Fibroblast of skin of right quadriceps (primary cell): Measurements from ENCODE around the gene GEMIN8.

Experiments
- DNase-seq: peaks from one replicate; pipeline ENCODE4 v3.0.0-alpha.2; 2013

The GEMIN8 gene, protein sequence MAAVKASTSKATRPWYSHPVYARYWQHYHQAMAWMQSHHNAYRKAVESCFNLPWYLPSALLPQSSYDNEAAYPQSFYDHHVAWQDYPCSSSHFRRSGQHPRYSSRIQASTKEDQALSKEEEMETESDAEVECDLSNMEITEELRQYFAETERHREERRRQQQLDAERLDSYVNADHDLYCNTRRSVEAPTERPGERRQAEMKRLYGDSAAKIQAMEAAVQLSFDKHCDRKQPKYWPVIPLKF

DNA sequence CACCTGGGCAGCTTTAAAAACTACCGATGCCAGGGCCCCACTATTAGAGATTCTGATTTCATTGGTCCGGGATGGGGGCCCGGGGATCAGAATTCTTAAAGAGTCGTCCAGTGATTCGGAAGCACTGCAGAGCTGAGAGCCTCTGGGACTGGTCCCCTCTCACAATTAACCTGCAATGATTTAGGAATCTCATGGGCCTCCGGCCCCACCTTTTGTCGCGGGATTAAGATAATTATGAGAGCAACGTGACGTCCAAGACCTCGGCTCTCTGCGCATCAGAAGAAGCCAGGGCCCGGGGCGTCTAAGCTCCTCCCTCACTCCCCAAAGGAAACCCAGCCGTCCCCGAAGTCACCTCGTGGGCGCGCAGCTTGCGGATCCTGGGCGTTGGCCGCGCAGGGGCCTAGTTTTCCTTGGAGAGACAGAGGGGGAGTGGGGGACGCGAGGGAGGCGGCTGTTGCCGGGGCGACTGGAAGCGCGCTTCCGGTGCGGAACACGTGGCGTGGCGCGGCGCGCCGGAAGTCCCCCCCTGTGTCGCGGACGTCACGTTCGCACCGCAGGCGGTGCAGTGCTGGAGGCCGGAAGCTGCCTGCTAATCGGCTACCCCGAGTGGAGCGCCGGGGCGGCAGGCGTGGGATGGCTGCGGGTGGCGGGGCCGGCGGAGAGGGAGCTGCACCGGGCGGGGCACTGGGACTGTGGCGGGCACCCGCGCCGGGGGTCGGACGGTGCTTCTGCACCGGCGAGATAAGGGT is at the start of gene GEMIN8:
GEMIN8 (minus strand) TSS at position 468 of the 749 bp plus-strand sequence. CDS start 8,414 bp downstream, outside the sequence.
- DNase-seq = peak; percentile 90

DNA sequence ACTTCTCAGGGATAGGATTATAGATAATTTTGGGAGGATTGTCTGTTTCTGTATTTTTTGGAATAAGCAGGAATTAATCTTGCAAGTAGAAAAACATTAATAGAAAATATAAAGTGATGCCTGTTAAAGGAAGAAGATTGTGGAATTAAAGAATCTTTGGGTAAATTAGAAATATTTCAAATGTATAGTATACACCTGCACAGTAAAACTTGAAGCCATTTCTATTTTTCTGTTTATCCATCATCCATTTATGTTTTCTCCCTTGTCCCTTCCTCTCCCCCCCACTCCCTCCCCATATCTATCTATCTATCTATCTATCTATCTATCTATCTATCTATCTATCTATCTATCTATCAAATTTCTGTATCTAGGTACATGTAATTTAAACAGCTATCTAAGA is 46.9 kb upstream of the GEMIN8 start:
- DNase-seq = no peak

DNA sequence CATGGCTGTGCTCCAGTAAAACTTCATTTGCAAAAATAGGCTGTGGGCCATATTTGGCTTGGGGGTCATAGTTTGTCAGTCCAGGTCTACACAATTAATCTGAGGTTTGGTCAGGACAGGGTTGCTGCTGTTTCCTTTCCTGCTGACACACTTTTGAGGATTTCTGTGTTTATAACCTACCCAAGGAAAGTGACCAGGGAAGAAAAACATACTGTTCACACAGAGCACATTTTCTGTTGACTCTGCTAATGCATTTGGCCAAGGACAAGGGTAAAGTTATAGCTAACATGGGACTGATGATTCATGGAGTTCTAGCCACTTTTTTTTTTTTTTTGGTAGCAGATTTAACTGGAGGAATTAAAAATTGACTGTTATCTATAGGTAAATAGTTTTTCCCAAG is 43.9 kb upstream of the GEMIN8 start:
- DNase-seq = peak; percentile 49

DNA sequence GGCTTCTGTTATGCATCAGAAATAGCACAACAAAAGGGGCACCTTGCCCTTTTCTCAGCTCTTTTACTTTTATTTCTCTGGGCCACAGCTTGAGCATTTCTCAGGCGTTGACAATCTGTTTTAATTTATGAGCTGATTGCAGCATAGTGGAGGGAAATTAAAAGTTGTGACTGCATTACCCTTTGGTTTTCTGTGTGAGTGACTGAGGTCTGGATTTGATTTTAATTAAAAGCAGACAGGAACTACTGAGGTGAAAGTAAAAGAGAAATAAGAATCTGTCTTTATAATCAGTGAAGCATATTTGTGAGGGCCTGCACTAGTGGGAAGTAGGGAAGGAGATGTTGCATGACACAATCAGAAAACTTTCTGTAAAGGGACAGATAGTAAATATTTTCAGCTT is 43.4 kb upstream of the GEMIN8 start:
- DNase-seq = peak; percentile 64

DNA sequence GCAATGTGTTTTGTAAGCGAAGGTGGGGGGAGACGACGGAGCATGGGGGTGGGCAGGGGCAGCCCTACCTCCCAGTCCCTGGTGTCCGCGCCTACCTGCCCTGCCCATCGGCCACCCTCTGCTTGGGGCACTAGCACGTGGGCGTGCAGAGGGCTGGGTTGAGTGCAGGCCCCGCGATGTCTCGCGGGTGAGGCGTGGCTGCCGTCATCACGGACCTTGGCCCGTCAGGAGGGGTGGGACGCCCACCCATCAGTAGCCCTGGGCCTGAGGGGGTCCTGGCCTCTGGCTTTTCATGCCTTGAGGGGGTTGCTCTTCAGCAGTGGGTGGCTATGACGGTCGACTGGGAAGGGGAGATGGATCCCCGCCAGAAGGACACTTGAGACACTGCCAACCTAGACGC is 36.1 kb upstream of the GEMIN8 start:
- no peak for DNase-seq

DNA sequence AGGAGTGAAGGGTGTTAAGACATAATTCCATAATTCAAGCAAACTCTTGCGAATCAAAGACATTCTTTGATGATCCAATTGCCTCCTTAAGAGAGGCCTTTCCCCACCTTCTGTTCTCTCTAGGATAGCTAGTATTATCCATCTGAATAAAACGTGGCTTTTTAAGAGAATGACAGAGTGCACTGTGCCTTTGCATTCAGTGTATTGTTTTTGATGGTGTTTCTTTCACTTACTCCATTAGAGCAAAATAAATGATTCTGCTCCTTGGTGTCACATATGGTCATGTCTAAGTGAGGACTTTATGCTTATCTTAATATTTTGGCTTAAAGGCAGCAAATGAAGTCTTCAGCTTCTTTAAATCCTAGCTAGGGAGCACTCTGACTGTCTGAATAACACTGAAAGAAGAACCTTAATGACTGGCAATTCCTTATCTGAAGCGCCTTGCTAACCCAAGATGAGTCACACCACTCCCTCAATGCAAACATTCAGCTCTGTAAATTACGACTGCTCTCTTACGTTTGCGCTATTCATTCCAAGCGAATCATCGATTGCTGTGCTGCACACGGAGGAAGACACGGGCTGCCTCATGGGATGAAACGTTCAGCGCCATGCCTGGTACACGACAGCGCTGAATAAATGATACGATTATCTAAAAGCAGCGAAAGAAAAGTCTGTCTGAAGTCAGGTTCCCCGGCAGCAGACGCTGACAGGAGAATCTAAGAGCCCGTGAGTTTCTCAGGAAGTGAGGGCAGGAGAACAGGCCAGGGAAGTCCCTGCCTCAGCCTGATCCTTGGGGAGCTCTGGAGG is 35.1 kb upstream of the GEMIN8 start:
- peak; percentile 39 for DNase-seq

DNA sequence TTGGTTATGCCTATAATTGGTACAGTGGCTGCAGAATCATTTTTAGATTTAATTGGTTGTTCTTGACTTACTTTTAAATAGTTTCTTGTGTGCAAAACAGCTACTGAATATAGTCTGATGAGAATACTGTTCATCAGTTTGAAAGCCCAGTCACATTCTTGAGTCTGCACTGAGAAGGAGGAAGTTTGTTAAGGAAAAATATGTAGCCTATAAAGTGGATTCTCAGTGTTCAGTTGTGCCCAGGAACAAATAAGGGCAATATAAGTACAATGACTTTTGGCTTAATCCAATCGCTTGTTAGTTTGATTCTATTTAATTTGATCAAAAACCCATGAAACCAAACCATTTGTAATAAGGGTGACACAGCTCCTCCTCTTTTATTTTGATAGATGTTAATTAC is 32.8 kb upstream of the GEMIN8 start:
- no peak for DNase-seq

DNA sequence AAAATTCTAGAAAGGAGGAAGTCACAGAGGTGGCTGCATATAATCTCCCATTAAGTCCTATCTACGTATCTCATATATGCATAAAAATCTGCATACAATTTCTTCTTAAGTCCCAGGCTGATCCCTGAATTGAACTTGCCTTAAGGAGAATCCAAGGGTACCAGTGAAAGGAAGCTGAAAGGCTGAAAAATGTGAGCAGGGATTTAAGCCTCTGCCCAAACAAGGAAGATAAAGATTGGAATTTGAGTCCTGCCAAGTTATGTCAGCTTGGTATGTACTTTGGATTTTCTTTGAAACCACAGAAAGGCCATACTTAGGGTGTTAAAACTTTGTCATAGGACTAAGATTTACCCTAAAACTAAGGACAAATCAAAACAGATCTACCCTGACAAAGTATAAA is 26.5 kb upstream of the GEMIN8 start:
- DNase-seq = peak; percentile 58

DNA sequence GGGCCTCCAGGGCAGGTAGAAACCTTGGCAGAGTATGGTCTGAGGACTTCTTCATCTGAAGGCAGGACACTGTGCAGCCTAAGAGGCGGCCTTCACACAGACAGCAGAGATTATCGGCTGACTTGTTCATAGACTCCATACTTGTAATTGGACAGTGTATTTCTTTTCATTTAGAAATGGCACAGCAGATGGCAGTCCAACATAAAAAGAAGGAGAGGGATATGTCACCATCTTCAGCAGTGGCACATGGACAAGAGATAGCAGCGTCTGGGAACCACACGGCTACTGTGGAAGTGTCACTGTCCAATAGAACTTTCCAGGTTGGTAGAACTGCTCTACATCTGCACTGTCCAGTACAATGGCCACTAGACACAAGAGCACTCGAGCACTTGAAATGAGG is 21.7 kb upstream of the GEMIN8 start:
- no peak for DNase-seq

DNA sequence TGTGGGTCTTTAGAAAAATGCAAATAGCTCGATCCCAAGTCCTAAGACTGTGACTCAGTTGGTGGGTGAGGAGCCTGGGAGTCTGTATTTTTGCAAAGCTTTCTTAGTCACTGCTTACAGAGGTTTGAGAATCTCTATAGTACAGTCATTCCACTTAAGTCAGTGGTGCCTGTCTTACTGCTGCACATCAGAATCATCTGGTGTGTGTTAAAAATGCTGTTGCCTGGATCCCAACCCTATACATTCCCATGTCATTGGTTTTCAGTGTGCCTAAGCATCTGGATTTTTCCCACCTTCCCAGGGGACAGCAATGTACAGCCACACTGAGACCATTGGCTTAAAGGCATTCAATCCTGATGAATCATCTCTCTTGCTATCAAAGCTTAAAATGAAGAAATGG is 21.0 kb upstream of the GEMIN8 start:
- peak; percentile 66 for DNase-seq

DNA sequence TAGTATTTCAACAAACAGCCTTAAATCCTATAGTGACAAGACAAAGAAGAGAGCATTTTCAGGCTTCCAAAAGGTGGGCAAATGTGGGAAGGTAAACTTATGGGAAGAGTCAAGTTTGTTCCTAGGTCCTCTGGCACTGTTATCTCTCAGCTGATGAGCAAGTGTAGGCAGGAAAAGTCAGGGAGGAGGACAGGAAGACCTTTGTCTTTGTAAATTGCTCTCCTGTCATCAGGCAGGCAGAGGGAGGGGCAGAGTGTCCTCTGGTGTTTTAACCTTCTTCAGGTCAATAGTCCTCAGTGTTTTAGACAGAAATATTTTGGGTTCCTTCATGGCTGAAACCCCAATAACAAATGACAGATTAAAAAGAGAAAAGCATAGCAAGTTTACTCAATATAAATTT is 13.5 kb upstream of the GEMIN8 start:
- no peak for DNase-seq

DNA sequence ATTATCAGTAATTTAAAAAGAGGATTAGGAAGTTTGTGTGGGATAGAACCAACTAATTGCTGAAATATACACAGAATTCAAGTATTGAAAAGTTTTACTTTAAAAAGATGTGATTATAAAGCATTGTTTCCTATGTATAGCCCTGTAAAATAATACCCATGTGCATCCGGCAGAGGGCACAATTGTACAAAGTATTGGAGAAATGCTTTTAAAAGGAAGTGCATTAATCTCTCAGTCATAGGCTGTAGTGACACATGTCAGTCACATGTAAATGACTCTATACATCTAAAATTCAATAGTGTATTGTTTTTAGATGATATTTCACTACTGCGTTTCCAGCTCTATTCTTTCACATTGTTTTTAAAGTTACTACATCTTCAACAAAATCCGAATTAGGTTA is 9.7 kb upstream of the GEMIN8 start:
- DNase-seq = peak; percentile 23

DNA sequence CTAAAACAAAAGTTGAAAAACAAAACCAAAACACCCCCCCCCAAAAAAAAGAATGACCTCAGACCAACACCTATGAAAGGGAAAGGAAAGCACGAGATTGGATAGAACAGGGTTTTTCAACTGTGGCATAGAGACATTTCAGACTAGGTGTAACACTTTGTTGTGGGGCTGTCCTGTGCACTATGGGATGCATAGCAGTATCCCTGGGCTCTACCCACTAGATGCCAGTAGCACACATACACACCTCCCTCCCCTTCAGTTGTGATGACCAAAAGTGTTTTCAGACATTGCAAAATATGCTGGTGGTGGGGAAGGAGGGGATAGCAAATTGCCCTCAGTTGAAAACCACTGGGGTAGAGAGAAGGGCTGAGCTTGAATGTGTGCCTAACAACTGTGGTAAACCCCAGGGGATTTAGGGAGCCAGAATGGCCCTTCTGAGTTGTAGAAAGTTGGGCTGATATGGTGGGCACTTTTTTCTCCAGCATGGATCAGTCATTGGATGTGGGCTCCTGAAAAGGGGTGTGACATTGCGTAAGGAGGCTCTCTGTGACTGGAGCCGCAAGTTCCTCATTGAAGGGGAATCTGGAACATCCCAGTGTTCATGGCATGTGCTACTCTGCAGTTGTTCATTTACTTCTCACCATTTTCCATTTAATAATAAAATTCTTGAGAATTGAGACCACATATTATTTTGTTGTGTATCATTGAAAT is 8.8 kb upstream of the GEMIN8 start:
- no peak for DNase-seq

DNA sequence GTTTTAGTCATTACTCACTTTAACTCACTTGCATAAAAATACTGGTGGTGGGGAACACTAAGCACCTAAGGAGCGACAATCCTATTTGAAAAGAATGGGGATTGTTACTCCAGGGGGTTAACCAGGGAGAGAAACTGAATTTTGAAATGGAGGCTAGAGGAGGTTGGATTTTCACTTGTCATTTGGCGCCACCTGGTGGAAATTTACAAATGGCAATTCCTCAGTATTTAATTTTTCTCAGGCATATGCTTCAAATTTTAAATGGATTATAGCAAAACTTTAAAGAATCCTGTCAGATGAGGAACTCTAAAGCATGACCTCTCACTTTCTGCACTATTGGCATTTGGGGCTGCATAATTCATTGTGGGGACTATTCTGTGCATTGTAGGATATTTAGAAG is 2.7 kb upstream of the GEMIN8 start:
- peak; percentile 34 for DNase-seq

DNA sequence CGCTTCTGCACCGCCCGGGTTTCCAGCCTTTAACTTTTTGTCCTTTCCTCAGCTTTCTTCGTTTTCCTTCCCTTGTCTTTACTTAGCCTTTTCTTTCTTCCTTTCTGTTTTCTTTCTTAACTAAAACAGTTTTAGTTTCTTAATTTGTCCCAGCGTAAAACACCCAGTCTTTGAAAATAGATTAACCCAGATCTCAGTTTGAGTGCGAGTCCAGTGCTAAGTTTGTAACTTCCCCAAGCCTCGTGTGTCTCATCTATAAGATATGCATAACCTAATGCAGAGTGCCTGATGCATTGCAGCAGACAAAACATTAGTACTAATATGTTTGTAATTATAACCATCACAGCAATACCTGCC is 460 bp upstream of the GEMIN8 start:
- DNase-seq = peak; percentile 61

DNA sequence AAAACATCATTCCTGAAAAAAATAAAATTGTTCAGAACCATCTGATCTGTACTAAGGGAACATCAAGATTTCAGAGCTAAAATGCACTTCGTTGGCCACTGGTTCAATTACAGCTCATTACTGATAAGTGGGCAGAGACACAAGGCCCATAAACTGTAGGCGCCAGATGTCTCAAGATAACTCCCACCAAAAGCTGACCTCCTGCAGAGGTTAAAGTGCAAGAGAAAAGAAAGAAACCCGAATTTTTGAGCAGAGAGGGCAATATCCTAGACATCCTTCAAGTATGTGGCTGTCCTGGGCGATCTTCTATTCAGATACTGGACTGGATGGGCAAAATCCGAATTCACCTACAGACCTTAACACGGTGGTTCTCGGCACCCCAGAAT is 660 bp downstream of the GEMIN8 start:
- DNase-seq = no peak

DNA sequence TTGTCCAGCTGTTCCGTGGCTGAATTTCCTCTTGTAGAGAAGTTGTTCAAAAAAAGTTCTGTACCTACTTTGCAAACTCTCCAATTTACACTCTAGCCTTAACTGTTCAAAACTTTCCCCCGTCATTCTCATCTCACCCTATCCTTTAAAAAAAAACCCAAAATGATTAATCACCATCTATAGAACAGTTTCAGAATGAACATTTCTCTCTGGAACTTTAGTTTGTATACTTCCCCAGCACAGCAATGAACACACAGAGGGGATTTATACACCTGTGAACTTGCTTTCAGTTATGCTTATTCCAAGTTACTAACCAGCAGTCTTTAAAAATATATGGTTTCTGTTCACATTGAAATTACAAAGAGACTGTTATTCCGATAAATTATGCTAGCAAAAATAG is 1.2 kb downstream of the GEMIN8 start:
- DNase-seq = no peak

DNA sequence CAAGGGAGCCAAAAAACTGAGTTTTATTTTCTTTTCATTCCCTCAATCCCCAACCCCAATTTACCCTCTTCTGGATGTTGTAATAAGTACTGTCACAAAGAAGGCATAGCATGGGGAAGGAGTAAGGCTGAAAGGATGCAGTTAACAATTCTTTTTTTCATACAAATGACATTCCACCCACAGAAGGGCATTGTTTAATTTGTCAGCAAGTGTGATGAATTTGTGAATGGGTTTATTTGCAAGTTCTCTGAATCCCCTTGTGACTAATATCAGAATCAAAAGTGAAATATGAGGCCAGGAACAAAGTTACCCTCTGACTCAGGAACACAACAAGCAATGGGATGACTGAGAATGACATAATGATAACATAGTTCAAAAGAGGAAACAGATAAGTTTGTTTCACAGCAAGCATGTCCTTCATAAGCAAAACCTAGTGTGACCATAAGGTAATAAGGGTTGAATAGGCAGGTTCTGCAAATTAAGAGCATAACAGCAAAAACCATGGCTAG is 2.1 kb downstream of the GEMIN8 start:
- peak; percentile 70 for DNase-seq

DNA sequence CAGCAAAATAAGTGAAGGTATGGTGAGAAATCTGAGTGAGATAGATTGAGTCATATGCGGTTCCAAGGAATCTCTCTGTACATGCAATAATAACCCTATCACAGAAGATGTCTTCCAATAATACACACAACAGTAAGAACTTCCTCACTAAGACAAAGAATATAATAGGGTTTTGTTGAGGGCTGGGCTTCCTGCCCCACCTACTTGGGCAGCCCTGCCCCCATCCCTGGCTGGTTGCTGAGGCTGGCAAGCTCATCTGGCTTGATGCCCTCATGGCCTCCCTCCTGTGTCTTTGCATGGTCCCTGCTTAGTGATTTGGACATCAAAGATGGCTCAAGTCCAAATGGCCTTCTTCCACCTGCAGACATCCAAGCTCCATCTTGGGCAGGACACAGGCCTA is 2.7 kb downstream of the GEMIN8 start:
- no peak for DNase-seq

DNA sequence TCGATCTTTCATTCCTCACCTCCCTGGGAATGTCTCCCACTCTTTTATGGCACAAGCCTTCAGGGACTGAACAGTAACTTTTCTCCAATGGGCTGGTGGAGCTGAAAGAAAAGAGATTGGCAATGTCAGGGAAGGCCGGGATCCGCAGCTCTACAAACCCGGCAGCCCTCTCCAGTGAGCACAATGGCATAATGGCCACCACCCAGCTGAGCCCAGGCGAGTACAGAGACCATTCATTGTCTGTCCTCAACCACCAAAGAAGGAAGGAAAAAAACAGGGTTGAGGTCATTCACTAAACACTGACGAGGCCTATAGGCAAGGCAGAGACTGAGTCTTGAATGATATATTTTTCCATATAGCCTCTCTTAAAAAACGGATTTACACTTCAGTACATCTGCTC is 3.6 kb downstream of the GEMIN8 start:
- DNase-seq = no peak

DNA sequence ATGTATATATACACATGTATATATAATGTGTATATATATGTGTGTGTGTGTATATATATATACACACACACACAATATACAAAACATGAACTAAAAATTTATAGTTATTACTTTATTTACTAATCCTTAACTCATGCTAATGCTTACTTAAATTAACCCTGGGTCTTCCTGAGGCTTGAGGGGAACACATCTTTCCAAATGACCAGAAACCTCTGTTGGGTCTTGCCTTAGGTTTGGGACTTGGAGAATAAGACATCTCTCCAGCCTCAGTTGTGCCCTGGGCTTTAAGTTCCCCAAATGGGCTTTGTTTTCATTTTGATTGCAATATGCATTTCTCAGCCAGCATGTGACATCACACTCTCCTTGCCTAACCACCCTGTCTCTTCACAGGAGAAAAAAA is 7.7 kb downstream of the GEMIN8 start:
- DNase-seq = no peak

DNA sequence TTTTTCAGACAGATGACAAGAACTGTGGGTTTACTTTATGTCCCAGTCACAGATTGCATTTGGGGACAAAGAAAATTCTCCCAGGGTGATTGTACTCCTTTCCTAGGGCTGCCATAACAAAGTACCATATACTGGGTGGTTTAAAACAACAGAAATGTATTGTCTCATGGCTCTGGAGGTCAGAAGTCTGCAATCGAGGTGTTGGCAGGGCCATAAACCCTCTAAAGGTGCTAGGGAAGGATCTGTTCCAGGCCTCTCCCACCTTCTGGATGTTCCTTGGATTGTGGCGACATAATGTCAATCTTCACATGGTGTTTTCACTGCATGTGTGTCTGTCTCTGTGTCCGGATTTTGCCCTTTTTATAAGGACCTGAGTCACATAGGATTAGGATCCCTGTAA is 12.3 kb downstream of the GEMIN8 start:
- DNase-seq = no peak

DNA sequence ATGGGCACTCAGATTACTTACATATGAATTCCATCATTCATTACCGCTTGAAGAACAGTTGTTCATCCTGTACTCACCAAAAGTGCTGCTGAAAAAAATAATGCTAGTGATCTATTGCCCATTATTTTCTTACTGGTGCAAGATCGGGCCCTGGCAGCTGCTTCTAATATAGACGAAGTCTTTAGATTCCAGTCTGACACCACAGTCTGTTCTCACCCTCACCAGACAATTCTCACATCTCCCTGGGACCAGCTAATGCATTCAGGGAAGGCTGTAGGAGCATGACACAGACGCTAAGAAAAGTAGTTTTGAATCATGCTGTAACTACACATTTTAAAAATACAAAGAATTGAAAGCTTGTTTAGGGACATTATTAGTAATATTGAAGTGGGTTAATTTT is 13.8 kb downstream of the GEMIN8 start:
- peak; percentile 53 for DNase-seq
